ENCODE data around the gene NOX3. TPM values are rescaled to one million over a fixed set of nuclear protein-coding genes. Genes with fewer than 3 reads are reported as not detected.

Gene NOX3
- total RNA-seq, 1 donor: not detected

Other genes starting within 250 kb of the NOX3 start
- gene CLDN20, start 191.8 kb downstream of the NOX3 start, total RNA-seq: not detected
- gene TFB1M, start 141.4 kb downstream of the NOX3 start, total RNA-seq: 18.6 TPM

Measured in hematopoietic multipotent progenitor cell (in vitro differentiated cells).